Activated B cell treated with CpG ODN at 0.5 μM for 24 hours (primary cell): ENCODE data around the gene DHDDS. TPM values are rescaled to one million over a fixed set of nuclear protein-coding genes. Genes with fewer than 3 reads are reported as not detected.
A peak's percentile ranks its signal among the peaks of the same experiment; 100 is the strongest.

Experiments used
- ATAC-seq: fragments of 200-7000 bp; cut with Tn5 transposase; one replicate; pipeline ENCODE4 v1.10.0; 2021; ENCODE audit warnings: low read depth, mild to moderate bottlenecking, moderate library complexity
- CTCF ChIA-PET: fragments of 350-600 bp; sonication (Branson Sonifier 250); formaldehyde crosslinking; loops from one replicate; lab custom pipeline; 2021; ENCODE audit warnings: antibody characterized with exemption; lab: Charles Lee
- POLR2A ChIA-PET: fragments of 350-600 bp; sonication (Branson Sonifier 250); formaldehyde crosslinking; loops from one replicate; lab custom pipeline; 2021; ENCODE audit warnings: antibody characterized with exemption; lab: Charles Lee
- DNase-seq: peaks from one replicate; pipeline ENCODE4 v3.0.0; 2022
- H3K27ac Mint-ChIP-seq: one replicate; pipeline ENCODE4 v1.8.0; 2020; ENCODE audit warnings: mixed read lengths
- H3K27me3 Mint-ChIP-seq: one replicate; pipeline ENCODE4 v1.8.0; 2021; ENCODE audit warnings: mixed read lengths
- H3K36me3 Mint-ChIP-seq: one replicate; pipeline ENCODE4 v1.8.0; 2021; ENCODE audit warnings: low read depth, mixed read lengths
- H3K4me1 Mint-ChIP-seq: one replicate; pipeline ENCODE4 v1.8.0; 2021; ENCODE audit warnings: mixed read lengths
- H3K4me3 Mint-ChIP-seq: one replicate; pipeline ENCODE4 v1.8.0; 2020; ENCODE audit warnings: mild to moderate bottlenecking, mixed read lengths
- H3K9me3 Mint-ChIP-seq: one replicate; pipeline ENCODE4 v1.8.0; 2020; ENCODE audit warnings: mixed read lengths
- intact Hi-C: fragments of 100-400 bp; cut with micrococcal nuclease; formaldehyde crosslinking; loops from one replicate; pipeline ENCODE4 v1.15.1; 2024
- total RNA-seq: library from RNA; stranded (reverse); gene quantifications from 2 replicates; pipeline ENCODE4 v1.2.3, GENCODE V29; 2022
- TF ChIP-seq, protein P1 (sequence below): fragments of 200-600 bp; IDR thresholded peaks from one replicate; pipeline ENCODE4 v1.8.0; 2022; ENCODE audit warnings: antibody characterized with exemption, mild to moderate bottlenecking

DHDDS gene
- total RNA-seq, 1 donor from 2014 or later: 65.0 TPM

DNA sequence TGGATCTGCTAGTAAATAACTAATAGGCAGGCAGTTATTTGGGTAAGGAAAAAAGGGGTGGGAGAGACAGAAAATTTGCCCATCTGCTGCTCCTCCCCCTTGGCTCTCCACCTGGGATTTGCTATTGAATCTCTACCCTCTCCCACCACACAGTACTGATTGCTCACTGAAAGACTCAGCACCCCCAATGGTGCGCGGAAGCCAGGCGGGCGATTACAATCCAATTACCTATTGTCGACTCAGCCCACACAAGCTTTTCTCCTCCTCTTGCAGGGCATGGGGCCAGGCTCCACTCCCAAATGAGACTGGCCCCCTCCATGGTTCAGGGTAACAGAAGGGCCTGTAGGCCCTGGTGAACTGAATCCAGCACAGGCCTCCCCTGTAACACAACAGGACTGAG, 37.4 kb downstream of the DHDDS start:
- POLR2A ChIA-PET: interaction anchor here (2.1 to 3.1 kb wide), 2 partner anchors 31 to 72 kb away, joined by 8 to 20 read pairs; no protein-coding TSS in a partner anchor

DNA sequence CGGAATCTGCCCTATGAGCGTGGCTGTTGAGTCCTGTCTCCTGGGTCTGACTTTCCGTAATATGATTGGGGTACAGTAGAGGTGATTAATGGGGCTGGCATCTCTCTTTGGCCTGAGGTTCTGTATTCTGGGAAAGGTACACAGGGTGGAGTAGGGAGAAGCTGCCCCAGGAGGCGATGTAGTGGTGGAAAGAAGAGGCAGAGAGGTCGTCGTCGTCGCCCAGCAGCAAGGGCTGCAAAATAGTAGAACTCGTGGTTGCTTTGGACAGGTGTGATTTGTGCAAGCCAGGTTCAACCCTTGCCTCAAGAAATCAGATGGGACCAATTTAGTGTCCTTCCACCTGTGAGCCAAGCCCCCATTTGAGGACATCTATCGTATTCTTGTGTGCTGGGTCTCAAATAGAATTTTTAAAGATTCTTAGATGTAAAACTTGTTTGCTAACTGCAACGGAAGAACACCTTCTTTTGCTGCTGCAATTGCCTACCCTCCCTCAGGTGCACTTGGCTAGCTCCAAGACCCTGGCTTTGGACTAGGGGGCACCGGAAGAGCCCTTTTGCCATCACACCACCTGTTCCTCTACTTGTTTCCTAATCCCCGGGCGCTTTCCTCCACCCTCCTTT, 38.9 kb downstream of the DHDDS start:
- Mint-ChIP-seq H3K36me3 (peaks cover 64% of the 10 kb centered on the region), H3K4me1 (peaks cover 45% of the 10 kb centered on the region), H3K4me3 (peak overlapping the region; percentile 94), H3K27ac (peak overlapping the region; percentile 80), H3K9me3 (no peaks in the 10 kb centered on the region), H3K27me3 (no peaks in the 10 kb centered on the region)
- CTCF ChIA-PET: interaction anchor here (1.0 to 2.0 kb wide), 2 partner anchors 12 to 38 kb away, joined by 4 to 9 read pairs; partner anchors contain the start of gene DHDDS
- POLR2A ChIA-PET: interaction anchor here (0.6 to 3.1 kb wide), 14 partner anchors 29 to 475 kb away, joined by 3 to 47 read pairs (median 4); partner anchors contain the start of genes DHDDS, GPN2 and PIGV
- intact Hi-C loops: loop anchor here (5.0 kb wide), 1 partner anchor 184 kb away; no protein-coding TSS in a partner anchor
- no peak for ATAC-seq
- DNase-seq: no peak
- TF ChIP-seq, protein P1, sequence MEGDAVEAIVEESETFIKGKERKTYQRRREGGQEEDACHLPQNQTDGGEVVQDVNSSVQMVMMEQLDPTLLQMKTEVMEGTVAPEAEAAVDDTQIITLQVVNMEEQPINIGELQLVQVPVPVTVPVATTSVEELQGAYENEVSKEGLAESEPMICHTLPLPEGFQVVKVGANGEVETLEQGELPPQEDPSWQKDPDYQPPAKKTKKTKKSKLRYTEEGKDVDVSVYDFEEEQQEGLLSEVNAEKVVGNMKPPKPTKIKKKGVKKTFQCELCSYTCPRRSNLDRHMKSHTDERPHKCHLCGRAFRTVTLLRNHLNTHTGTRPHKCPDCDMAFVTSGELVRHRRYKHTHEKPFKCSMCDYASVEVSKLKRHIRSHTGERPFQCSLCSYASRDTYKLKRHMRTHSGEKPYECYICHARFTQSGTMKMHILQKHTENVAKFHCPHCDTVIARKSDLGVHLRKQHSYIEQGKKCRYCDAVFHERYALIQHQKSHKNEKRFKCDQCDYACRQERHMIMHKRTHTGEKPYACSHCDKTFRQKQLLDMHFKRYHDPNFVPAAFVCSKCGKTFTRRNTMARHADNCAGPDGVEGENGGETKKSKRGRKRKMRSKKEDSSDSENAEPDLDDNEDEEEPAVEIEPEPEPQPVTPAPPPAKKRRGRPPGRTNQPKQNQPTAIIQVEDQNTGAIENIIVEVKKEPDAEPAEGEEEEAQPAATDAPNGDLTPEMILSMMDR: no peak

More for the DNA sequence above, 37.4 kb downstream of the DHDDS start:
- Mint-ChIP-seq H3K4me3 (no peak overlapping the region), H3K9me3 (no peaks in the 10 kb centered on the region), H3K27me3 (no peaks in the 10 kb centered on the region), H3K27ac (no peak overlapping the region), H3K4me1 (peaks cover 37% of the 10 kb centered on the region), H3K36me3 (peaks cover 69% of the 10 kb centered on the region)
- CTCF ChIA-PET: interaction anchor here (1.1 to 2.0 kb wide), 2 partner anchors 37 to 46 kb away, joined by 3 to 9 read pairs; partner anchors contain the start of gene DHDDS
- DNase-seq: no peak
- no peak for ATAC-seq
- intact Hi-C loops: no loop called here
- TF ChIP-seq, protein P1: no peak

DNA sequence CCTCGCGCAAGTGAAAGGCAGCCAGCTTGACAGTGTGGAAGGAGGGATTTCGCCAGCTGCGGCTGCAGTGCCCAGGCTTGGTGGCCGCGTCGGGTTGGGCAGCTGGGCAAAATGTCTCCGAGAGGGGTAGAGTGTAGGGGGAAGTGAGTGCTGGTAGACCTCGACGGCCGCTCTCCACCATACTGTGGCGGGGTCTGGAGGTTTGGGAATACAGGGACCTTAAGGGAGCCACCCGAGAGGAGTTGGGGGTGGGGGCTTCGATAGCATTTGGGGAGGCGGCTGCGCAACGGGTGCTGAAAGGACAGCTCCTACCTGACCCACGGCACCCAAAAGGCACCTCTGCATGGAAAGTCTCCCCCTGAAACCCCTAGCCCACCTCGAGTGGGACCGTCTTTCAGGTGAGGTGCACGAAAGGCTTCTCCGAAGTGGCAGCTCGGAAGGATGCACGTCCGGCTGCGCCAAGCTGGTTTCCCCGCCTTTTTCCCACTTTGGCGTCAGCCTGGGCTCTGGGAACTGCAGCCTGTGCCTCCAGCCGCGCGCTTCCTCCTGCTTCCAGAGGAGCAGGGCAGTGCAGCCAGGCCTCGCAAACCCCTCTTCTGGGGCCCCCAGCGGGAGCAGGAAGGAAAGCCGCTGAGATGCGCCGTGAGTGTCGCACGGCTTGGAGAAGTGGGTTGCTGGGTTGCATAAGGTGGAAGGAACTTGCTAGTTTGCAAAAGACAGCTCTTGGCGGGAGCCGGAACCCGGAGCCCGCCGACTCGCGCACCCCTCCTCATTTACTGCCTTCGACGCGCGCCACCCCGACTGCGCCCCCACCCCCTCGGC, 39.6 kb downstream of the DHDDS start:
- H3K36me3 Mint-ChIP-seq: peaks cover 65% of the 10 kb centered on the region
- peak; percentile 11 for ATAC-seq
- TF ChIP-seq, protein P1: no peak

DNA sequence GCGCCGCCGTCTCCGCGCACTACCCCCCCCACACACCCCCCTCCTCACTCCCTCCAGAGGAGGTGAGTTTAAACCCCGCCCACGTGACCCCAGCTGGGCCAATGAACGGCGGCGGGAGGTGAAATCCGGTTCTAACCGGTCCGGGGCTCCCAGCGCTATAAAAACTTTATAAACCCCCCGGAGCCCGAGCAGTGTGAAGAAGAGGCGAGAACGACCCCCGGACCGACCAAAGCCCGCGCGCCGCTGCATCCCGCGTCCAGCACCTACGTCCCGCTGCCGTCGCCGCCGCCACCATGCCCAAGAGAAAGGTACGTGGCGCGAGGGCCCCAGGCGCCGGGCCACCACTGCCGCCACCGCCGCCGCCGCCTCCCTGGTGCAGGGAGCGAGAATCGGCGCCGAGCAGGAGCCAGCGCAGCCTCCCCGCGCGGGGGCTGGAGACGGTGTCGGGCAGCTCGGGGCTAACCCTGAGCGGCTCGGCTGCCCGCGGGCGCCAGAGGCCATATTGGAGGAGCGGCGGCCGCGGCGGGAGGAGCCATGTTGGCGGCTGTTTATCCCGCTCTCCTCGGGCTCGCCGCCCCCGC, 40.3 kb downstream of the DHDDS start, which contains the start of gene HMGN2:
TSS of gene HMGN2 (plus strand) at position 121 of the 581 bp plus-strand sequence. CDS start at position 294, 173 bp downstream.
- H3K4me1 Mint-ChIP-seq: peaks cover 54% of the 10 kb centered on the region
- CTCF ChIA-PET: interaction anchor here (1.2 kb wide), 2 partner anchors 28 to 303 kb away, joined by 3 to 4 read pairs; no protein-coding TSS in a partner anchor

More for the DNA sequence above, 39.6 kb downstream of the DHDDS start:
- Mint-ChIP-seq H3K4me1 (peaks cover 49% of the 10 kb centered on the region), H3K27me3 (no peaks in the 10 kb centered on the region), H3K9me3 (no peaks in the 10 kb centered on the region), H3K27ac (peak overlapping the region; percentile 98), H3K4me3 (peak overlapping the region; percentile 94)
- CTCF ChIA-PET: interaction anchor here (1.2 to 2.0 kb wide), 3 partner anchors 29 to 302 kb away, joined by 3 to 9 read pairs (median 4); partner anchors contain the start of gene DHDDS
- DNase-seq: no peak
- POLR2A ChIA-PET: interaction anchor here (0.6 to 3.1 kb wide), 25 partner anchors 12 to 1224 kb away, joined by 3 to 47 read pairs (median 4); partner anchors contain the start of genes CD52, DHDDS, GPATCH3 and GPN2
- intact Hi-C loops: loop anchor here (1.0 to 5.0 kb wide), 7 partner anchors 29 to 450 kb away; partner anchors contain the start of genes DHDDS, NUDC and PDIK1L

More for the DNA sequence above, 40.3 kb downstream of the DHDDS start, which contains the start of gene HMGN2:
- TF ChIP-seq, protein P1: no peak
- ATAC-seq (peak; percentile 63), DNase-seq (peak; percentile 73)
- Mint-ChIP-seq H3K4me3 (peak within 1 kb of the TSS; percentile 94), H3K27me3 (no peaks in the 10 kb centered on the region), H3K36me3 (peaks cover 65% of the 10 kb centered on the region), H3K27ac (peak within 1 kb of the TSS; percentile 98), H3K9me3 (no peaks in the 10 kb centered on the region)
- intact Hi-C loops: loop anchor here (1.0 to 5.0 kb wide), 7 partner anchors 28 to 449 kb away; partner anchors contain the start of genes DHDDS, NUDC and PDIK1L
- POLR2A ChIA-PET: interaction anchor here (0.5 to 3.1 kb wide), 29 partner anchors 13 to 1225 kb away, joined by 3 to 47 read pairs (median 4); partner anchors contain the start of genes CD52, DHDDS, GPATCH3 and GPN2
